BJ (cell line): ENCODE results near the gene HNF1B. TPM values are rescaled to one million over a fixed set of nuclear protein-coding genes. Genes with fewer than 3 reads are reported as not detected.

Experiments
- CTCF ChIA-PET: fragments of 350-600 bp; formaldehyde crosslinking; extraction: SDS; loops from one replicate; lab custom pipeline; 2021; ENCODE audit warnings: antibody characterized with exemption, inconsistent platforms; lab: Yijun Ruan, JAX
- POLR2A ChIA-PET: fragments of 300-600 bp; sonication (Branson Sonifier 250); formaldehyde crosslinking; extraction: SDS; loops from one replicate; lab custom pipeline; 2021; ENCODE audit warnings: antibody characterized with exemption; lab: Charles Lee
- DNase-seq: peaks from one replicate; pipeline ENCODE4 v3.0.0-alpha.2; 2011; ENCODE audit warnings: low read depth
- H3K27me3 ChIP-seq: 2 replicates; pipeline ENCODE4 v1.6.0; 2011; ENCODE audit warnings: low read length; ENCODE audit not compliant: control insufficient read depth, insufficient read depth
- H3K36me3 ChIP-seq: 2 replicates; pipeline ENCODE4 v1.5.1; 2011; ENCODE audit warnings: low read length; ENCODE audit not compliant: control insufficient read depth, insufficient read depth
- H3K4me3 ChIP-seq: 2 replicates; pipeline ENCODE4 v1.5.1; 2011; ENCODE audit warnings: low read depth, mild to moderate bottlenecking, control low read depth, low read length
- polyA plus RNA-seq: library from polyadenylated mRNA; depleted of rRNA; stranded (reverse); fragments of >200 nt; gene quantifications from 2 replicates; pipeline ENCODE4 v1.2.3, GENCODE V29; 2011
- TF ChIP-seq, protein P1 (sequence below): IDR thresholded peaks from 2 replicates; pipeline ENCODE4 v1.5.1; 2011; ENCODE audit warnings: low read depth, mild to moderate bottlenecking, control low read depth, inconsistent platforms, low read length, moderate library complexity; ENCODE audit not compliant: insufficient read depth

HNF1B gene
- polyA plus RNA-seq, 1 experiment: not detected

DNA sequence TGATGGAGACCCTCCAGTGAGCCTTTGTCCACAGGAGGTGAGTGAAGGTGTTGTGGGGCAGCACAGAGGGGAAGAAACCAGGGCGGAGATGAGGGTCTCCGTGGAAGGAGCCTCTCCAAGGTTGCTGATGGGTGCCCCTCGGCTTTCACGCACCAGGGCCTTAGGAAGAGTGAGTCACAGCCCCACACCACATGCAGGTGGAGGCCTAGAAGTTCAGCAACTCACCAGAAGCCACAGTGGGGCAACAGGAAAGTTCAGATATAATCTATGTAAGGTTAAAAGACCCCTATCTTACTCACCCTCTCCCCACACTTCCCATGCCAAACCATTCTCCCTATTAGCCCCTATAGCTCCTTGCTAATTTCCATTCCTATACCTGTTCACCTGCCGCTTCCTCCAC is 9.5 kb upstream of the HNF1B start:
- no peak overlapping the region for H3K4me3 ChIP-seq
- TF ChIP-seq, protein P1, sequence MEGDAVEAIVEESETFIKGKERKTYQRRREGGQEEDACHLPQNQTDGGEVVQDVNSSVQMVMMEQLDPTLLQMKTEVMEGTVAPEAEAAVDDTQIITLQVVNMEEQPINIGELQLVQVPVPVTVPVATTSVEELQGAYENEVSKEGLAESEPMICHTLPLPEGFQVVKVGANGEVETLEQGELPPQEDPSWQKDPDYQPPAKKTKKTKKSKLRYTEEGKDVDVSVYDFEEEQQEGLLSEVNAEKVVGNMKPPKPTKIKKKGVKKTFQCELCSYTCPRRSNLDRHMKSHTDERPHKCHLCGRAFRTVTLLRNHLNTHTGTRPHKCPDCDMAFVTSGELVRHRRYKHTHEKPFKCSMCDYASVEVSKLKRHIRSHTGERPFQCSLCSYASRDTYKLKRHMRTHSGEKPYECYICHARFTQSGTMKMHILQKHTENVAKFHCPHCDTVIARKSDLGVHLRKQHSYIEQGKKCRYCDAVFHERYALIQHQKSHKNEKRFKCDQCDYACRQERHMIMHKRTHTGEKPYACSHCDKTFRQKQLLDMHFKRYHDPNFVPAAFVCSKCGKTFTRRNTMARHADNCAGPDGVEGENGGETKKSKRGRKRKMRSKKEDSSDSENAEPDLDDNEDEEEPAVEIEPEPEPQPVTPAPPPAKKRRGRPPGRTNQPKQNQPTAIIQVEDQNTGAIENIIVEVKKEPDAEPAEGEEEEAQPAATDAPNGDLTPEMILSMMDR: no peak
- H3K27me3 ChIP-seq: no peaks in the 10 kb centered on the region; the same call in 1 of the 2 replicates
- POLR2A ChIA-PET: no interaction called here
- CTCF ChIA-PET: interaction anchor here (0.8 to 2.5 kb wide), 3 partner anchors 12 to 62 kb away, joined by 3 to 10 read pairs (median 3); no protein-coding TSS in a partner anchor
- H3K36me3 ChIP-seq: no peaks in the 10 kb centered on the region
- no peak for DNase-seq

DNA sequence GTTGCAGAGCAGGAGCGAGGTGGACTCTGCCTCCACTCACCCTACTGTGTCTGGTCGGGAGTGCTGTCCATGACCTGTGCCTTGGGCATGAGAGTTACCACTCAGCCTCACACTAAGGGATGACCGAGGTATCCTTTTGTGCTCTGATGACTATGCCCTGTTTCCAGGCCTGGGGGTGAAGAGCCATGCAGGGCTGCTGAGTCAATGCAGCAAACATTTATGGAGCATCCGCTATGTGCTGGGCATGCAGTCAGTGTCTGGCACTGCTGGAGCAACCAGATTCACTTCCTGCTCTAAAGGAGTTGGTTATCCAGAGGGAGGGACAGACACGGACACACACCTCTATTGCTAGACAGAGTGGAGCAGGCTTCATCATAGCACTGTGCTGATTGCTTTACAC is 7.6 kb upstream of the HNF1B start:
- POLR2A ChIA-PET: no interaction called here
- TF ChIP-seq, protein P1: no peak

DNA sequence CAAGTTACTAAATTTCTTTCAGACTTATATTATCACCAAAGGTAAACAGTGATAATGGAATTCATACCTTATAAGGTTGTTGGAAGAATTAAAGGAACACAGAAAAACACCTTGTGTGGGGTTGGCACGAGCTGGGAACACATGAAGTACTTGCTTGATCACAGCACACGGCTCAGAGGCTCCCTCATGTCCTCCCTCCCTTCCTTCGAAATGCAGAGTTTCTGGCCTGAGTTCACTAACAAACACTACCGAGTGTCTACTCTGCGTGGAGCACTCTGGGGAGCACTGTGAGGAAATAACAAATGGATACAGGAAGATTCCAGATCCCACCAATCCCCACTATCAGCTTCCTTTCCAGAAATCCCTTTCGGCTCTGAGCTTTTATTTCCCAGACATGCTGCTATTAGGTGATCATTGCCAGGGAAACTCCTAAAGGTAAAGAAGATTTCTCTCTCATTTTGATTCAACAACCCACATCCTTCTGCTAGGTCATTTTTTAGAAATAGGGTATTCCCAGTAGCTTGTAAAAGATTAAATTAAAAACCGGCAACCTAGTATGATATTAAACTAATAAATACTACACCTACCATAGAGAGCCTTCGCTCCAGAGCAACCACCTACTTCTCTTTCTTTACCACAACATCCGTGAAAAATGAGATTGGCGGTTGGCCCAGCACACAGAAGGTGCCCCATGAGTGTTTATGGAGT is 6.1 kb upstream of the HNF1B start:
- TF ChIP-seq, protein P1: no peak
- Histone ChIP-seq H3K27me3 (peaks cover 9% of the 10 kb centered on the region), H3K4me3 (no peak overlapping the region), H3K36me3 (no peaks in the 10 kb centered on the region)
- no peak for DNase-seq
- ChIA-PET POLR2A (no interaction called here), CTCF (interaction anchor here (0.6 to 0.8 kb wide), 3 partner anchors 13 to 216 kb away, joined by 3 read pairs; no protein-coding TSS in a partner anchor)

More for the DNA sequence above, 7.6 kb upstream of the HNF1B start:
- DNase-seq: peak; percentile 67
- Histone ChIP-seq H3K36me3 (no peaks in the 10 kb centered on the region), H3K4me3 (no peak overlapping the region), H3K27me3 (peaks cover 1% of the 10 kb centered on the region; the same call in 1 of the 2 replicates)
- CTCF ChIA-PET: interaction anchor here (0.9 kb wide), 1 partner anchor 65 kb away, joined by 3 read pairs; no protein-coding TSS in a partner anchor

DNA sequence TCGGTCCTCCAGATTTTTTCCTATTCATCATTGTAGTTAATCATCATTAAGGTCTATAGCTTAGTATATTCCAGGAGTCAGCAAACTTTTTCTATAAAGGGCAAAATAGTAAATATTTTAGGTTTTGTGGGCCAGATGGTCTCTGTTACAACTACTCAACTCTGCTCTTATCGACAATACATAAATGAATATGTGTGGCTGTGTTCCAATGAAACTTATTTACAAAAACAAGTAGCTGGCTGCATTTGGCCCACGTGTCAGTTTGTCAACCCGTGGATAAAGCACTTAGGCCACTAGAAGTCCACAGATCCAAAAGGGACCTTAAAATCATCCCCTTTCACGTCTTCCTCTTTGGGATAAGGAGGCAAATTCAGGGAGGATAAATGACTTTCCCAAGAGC is 5.4 kb upstream of the HNF1B start:
- no peak for DNase-seq
- H3K4me3 ChIP-seq: no peak overlapping the region
- peaks cover 14% of the 10 kb centered on the region for H3K27me3 ChIP-seq
- CTCF ChIA-PET: no interaction called here
- POLR2A ChIA-PET: no interaction called here
- TF ChIP-seq, protein P1: no peak
- H3K36me3 ChIP-seq: no peaks in the 10 kb centered on the region

DNA sequence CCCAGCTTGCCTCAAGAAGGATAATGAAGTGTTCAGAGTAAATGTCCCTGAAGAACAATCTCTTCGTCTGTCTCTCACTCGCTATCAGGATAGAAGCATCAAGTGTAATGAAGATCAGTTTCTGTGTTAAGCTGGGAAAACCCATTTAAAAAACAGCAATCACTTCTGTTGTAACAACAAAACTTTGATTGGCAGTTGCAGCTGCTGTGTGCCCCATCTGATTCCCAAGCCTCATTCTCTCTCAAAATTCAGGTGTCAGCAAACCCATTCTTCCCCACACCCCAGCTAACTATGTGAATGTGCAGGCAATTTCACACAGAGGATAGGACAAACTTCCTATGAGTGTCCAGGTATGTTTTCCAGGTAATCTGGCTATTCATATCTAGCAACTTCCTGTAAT is 2.4 kb upstream of the HNF1B start:
- H3K36me3 ChIP-seq: no peaks in the 10 kb centered on the region
- CTCF ChIA-PET: interaction anchor here (1.1 to 4.2 kb wide), 3 partner anchors 23 to 68 kb away, joined by 3 to 18 read pairs (median 16); no protein-coding TSS in a partner anchor
- peaks cover 41% of the 10 kb centered on the region for H3K27me3 ChIP-seq
- POLR2A ChIA-PET: no interaction called here
- TF ChIP-seq, protein P1: no peak
- DNase-seq: no peak
- no peak overlapping the region for H3K4me3 ChIP-seq
